ENCODE results near the gene ZNF335.

DNA sequence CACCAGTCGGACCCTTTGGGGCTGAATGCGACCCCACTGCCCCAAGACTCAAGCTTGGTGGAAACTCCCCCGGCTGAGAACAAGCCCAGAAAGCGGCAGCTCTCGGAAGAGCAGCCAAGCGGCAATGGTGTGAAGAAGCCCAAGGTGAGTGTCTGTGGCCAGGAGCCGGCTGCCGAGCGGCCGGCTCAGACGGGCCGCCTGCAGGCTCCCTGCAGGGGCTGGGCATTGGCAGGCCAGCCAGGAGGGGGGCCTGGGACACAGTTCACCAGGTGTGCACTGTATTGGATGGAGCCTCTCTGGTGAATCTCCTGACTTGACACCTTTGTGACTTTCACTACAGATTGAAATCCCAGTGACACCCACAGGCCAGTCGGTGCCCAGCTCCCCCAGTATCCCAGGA is 31.5 kb downstream of the ZNF335 start:
- TF ChIP-seq POLR2AphosphoS5 (IDR thresholded peaks at IDR 0.05) (no peak), POLR2A (IDR thresholded peaks at IDR 0.05) (no peak)
- TF ChIP-seq, protein P1, sequence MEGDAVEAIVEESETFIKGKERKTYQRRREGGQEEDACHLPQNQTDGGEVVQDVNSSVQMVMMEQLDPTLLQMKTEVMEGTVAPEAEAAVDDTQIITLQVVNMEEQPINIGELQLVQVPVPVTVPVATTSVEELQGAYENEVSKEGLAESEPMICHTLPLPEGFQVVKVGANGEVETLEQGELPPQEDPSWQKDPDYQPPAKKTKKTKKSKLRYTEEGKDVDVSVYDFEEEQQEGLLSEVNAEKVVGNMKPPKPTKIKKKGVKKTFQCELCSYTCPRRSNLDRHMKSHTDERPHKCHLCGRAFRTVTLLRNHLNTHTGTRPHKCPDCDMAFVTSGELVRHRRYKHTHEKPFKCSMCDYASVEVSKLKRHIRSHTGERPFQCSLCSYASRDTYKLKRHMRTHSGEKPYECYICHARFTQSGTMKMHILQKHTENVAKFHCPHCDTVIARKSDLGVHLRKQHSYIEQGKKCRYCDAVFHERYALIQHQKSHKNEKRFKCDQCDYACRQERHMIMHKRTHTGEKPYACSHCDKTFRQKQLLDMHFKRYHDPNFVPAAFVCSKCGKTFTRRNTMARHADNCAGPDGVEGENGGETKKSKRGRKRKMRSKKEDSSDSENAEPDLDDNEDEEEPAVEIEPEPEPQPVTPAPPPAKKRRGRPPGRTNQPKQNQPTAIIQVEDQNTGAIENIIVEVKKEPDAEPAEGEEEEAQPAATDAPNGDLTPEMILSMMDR (IDR thresholded peaks at IDR 0.05), result no peak
